SIG-M5 treated with dmso at 0.1 percent for 504 hours (cell line): ENCODE data around the gene ONECUT3.

Experiments
- DNase-seq: peaks from one replicate; lab custom pipeline; 2025; ENCODE audit not compliant: unreplicated experiment; lab: John Stamatoyannopoulos, UW

ONECUT3 gene

GRCh38 chr19:1739960-1740629 lies 13.2 kb upstream of the ONECUT3 start:
- no peak for DNase-seq

DNA sequence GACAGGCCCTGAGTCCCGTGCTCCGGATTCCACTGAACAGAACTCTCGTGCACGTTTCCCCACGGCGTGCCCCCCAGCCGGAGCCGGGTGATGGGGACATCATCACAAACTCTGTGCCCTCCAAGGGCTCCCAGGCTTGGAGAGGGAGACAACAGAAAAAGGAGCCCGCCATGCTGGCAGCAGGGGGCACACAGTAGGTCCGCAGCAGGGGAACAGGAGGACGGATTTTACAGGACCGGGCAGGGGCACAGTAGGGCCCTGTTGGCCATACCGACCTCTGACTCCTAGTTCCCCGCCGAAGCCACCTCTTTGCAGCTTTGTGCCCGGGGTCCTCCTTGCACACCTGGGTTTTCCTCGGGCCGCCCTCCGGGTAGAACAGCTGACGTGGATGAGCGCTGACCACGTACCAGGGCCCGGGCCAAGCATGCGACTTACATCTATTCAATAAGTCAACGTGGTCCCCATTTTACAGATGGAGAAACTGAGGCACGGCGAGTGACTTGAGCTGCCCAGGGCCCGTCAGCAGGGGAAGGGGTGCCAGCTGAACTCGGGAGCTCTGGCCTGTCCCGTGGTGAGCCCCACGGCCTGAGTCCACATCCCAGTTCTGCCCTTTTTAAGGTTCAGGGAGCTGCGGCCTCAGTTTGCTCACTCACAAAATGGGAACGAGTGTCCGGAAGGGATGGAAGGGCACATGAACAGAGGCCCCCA lies 10.2 kb upstream of the ONECUT3 start:
- no peak for DNase-seq

DNA sequence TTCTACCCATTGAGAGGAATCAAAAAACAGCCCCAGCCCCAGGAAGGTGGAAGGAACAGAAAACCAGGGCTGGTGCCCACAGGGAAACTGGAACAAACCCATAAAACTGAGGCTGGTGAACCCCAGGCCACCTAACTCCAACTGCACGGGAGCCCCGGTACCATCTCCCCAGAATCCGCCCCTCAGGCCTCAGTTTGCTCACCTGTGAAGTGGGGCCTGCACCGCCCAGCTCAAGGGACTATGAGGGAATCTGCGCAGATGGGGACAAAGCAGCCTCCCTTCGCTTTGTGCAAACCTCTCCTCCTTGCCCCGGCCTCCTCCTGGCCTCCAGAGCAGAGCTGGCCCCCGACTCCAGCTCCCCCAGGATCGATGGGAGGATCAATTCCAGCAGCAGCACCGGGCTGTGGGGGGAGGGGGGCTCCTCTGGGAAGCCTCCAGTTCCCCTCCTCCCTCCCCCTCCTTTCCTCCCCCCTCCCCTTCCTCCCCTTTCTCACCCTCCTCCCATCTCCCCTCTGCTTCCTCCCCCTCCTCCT lies 9.1 kb upstream of the ONECUT3 start:
- no peak for DNase-seq

DNA sequence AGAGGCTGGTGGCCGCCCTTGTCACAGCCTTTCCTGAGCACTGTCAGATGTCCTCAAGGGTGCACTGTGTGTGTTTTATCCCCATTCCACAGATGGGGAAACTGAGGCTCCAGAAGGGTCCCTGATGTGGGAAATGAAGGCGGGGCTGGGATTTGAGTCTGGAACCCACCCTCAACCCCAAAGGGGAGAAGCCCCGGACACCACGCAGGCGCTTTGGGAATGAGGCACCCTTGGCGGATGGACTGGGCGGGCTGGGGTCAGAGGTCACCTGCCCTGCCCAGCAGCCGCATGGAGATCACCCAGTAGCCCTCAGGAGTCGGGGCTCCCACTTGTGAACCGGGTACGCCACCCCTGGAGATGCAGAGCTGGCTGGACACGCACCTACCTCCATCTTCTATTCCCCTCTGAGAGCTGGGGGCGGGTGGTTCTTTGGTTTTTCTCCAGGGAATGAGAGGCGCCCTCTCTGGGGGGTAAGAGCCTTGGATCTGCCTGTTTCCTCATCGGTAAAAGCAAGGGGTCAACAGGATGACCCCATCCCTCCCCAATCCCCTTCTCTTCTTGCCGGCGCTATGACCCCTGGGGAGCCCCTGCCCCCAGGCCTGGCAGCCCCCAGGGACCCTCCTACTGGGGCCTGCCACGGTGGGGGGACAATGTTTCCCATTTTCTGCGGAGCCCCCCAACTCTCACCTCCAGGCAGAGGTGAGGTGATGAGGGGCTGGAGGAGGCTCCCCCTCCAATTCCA lies 8.3 kb upstream of the ONECUT3 start:
- no peak for DNase-seq

DNA sequence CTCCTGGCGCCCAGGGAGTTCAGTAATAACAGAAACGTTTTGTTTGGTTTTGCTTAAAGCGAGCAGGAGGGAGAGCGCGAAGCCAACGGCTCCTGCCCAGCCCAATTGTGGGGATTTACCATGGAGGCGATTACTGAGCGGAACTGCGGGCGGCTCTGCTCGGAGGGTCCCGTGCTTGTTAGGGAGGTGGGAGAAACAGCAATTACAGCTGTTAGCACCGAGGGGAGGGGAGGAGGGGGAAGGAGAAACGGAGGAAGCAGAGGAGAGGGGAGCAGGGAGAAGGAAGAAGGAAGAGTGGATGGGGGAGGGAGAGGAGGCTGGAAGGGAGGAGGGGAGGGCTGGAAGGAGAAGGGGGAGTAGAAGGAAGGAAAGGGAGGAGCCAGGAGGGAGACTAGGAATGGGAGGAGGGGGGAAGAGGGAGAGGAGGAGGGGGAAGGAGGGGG lies 7.7 kb upstream of the ONECUT3 start:
- DNase-seq, result no peak

DNA sequence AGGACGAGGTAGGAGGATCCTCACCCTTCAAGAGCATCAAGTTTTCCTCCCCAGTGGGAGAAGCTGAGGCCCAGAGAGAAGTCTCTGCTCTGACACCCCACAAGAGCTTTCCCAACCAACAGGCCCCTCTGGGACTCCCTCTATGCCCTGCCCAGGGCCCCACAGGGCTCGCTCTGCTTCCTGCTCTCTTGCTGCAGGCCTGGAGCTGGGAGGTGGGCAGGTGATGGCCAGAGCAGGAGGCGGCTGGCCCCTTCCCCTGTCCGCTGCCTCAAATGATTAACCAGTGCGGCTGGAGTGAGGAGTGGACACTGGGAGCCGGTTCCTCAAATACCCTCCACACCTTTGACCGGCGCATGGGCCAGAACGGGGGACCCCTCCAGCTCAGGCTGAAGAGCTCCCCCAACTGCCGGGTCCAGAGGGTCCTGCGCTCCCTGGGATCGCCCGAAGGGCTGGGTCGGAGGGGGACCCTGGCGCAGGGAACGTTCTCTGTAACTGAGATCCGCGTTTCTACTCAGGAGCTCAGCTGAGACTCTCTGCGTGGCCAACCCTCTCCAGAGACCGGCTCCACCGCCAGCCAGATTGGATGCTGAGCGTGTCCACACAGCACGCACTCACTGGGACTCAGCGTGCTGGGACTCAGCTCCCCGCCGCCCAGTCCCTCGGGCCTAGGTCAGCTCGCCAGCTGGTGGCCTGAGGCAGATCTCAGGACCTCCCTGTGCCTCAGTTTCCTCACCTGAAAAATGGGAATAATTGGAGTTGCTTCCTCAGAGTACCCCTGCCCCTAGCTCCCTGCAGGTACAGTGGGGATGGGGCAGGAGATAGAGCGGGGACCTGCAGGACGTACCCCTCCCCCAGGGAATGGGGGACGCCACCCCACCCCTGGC lies 6.7 kb upstream of the ONECUT3 start:
- DNase-seq, result no peak

DNA sequence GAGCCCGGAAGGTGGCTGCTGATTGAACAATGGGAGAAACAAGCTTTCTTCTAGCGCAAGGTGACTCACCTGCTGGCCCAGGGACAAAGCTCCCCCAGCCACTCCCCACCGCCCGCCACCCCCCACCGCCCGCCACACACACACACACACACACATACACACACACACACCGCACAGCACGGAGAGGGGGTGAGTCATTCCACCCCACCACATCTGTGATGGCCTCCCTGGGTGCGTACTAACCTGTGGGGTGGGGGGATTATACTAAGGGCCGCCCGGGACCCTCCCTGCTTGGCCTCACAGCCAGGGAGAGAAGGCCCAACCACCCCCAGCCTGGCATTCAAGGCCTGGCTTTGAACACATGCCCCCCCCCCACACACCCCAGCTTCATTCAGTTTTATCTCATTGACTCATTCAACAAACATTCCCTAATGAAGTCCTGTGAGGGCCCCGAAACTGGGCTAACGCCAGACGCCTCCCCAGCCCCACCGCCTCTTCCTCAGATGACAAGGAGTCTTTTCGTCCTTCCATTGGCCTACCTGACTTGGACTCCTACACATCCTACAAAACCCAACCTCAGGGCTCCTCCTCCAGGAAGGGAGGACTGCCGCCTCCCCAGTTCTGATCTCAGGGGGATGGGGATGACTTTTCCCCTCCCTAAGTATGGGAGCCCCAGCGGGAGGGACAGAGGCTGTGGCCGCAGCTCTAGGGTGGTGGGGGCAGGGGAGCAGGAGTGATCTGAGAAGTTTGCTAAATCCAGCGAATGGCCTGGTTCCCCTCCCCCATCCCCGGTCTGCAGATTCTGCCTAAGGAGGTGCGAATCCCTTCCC lies 5.8 kb upstream of the ONECUT3 start:
- no peak for DNase-seq

DNA sequence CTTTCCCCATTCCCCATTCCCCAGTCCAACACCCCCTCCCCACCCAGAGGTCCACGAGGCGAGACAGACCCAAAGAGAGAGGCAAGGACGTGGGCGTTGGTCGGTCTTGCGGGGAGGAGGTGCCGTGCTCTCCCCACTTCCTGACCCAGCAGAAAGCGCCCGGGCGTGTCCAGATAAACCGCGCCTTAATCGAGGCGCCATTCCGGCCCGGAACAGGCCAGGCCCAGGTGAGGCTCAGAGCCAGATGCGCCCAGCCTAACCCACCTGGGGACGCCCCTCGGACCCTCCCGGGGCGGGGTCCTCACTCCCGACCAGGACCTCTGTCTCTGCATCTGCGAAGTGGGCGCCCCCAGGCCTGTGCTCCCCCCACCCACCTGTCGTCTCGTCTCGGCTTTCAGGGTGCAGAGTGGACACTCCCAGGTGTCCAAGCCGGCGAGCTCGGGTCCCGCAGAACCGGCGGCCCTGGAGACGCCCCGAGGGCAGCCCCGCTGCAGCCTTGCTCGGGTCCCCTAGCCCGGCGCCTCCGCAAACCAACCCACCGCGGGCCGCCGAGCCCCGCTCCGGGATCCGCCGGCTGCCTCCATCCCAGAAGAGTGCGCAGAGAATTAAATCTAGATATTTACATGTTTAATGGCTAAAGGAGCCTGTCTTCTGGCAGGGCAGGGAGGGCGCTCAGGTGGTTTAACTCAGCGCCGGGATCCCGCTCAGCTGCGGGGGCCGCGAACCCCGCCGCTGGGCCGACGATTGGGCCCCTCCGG lies 5.0 kb upstream of the ONECUT3 start:
- DNase-seq, result no peak

- DNase-seq, result no peak
Observed at GRCh38 chr19:1748873-1749341, 4.4 kb upstream of the ONECUT3 start.

DNA sequence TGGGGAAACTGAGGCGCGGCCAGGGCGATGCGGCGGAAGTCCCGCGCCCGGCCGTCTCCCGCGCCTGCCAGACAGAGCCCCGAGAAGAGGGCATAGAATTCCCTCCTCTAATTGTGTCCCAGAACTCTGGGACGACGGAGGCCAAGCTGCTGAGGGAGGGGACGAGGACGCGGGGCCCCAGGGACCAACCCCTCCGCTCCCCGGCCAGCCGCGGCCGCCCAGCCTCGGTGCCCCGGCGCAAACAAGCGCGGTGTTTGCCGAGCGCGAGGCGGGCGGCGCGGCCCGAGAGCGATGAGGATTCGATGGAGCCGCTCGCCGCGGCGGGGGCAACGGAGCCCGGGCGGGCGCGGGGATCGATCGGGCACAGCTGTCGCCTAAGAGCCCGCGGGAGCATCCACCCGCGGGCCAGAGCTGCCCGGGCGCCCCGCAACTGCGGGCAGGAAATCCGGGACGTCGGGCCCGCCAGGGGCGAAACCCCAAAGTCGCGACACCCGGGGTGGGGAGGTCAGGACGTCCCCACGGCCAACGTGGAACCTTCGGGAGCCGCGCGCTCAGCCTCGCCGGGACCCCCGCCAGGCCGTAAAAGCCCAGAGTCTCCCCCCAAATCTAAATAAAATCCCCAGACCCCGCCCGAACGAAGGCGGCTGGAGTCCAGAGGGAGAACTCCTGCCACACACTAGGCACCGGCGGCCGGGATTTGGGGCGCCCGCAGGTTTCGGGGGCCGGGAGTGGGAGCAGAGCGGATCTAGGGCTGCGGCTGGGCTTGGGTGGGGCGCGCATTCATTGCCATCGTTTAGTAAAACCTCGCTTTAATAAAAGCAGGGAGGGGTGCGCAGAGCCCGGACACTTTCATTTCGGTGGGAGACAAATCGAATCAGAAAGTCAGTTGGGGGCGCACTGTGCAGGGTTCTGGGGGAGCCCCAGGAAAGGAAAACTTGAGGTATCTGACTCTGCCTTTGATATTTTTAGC lies 3.6 kb upstream of the ONECUT3 start:
- no peak for DNase-seq

- DNase-seq, result no peak
Observed at GRCh38 chr19:1750343-1751021, 2.8 kb upstream of the ONECUT3 start.

- DNase-seq, result no peak
Observed at GRCh38 chr19:1751367-1752008, 1.8 kb upstream of the ONECUT3 start.

DNA sequence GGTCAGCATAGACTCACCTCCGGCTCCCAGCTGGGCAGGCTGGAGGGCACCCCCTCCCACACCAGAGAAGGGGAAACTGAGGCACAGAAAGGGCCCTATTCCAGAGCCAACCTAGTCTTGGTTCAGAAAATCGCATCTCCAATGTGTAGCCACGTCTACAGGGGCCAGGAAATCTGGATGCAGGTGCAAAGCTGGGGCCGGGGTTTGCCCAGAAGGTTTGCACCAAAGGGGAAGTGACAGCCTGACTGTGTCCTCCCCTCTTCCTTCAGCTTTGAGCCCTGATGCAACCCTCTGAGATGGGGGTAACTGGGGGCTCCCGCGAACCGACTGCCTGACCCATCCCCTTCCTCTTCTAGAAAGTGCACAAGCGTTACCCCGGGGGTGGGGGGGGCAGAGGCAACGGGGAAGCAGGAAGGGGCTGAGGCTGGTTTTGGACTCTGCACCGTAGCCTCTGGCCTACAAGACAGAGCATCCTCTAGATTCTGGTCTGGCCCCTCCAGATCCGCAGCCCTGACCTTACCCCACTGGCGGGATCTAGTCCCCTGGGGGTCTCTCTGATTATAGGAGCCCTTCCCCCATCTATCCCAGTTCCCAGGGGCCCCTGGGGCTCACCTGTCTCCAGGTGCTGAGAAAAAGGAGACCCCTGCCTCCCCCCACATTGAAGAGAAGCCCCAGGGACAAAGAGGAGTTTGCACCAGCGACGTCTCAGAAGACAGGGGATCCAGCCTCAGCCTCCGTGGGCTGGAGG lies 1.1 kb upstream of the ONECUT3 start:
- peak; percentile 64 for DNase-seq

GRCh38 chr19:1754018-1754635 lies 821 bp downstream of the ONECUT3 start:
- no peak for DNase-seq

DNA sequence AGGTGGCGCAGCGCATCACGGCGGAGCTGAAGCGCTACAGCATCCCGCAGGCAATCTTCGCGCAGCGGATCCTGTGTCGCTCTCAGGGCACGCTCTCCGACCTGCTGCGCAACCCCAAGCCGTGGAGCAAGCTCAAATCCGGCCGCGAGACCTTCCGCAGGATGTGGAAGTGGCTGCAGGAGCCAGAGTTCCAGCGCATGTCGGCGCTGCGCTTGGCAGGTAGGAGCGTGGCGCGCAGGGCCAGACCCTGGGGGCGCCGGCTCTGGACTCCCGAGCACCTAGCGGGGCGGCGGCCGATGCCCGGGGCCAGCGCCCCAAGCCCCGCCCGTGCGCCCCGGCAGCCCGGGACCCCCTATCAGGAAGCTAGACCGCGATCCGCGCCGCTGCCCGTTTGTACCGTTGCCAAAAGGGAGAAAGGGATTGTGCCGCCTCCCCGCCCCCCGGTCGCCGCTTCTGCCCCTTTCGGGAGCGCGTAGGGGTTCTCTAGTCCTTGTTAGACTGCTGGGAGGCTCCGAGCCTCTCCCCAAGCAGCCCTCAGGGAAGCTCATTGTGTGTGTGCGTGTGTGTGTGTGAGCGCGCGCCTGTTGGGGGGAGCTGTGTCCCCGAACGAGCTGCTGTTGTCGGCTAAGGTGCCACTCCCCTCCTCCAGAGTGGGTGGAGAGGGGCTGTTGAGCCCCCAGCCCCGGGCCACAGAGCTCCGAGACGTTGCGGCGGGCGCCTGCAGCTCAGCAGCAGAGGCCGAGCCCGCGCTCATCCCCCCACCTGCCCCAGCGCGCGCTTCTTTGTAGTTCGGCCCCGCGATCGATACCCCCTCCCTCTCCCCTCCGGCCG lies 1.5 kb downstream of the ONECUT3 start:
- DNase-seq, result no peak
